GM12891 (cell line): Measurements from ENCODE around the gene KCNE4.

Experiments used
- POLR2A ChIP-seq: IDR thresholded peaks from 2 replicates; pipeline ENCODE4 v1.6.1; 2011; ENCODE audit warnings: low read depth, low read length, control low read depth
- POLR2AphosphoS5 ChIP-seq: IDR thresholded peaks from 2 replicates; pipeline ENCODE4 v1.6.1; 2011; ENCODE audit warnings: low read depth, low read length, control low read depth
- SPI1 ChIP-seq: IDR thresholded peaks from 2 replicates; pipeline ENCODE4 v1.6.1; 2011; ENCODE audit warnings: low read depth, low read length, control low read depth

GRCh38 chr2:223047260-223047761, 4.7 kb upstream of the KCNE4 start:
- TF ChIP-seq POLR2A (no peak), SPI1 (no peak), POLR2AphosphoS5 (no peak)
